ENCODE results near the gene IFNL4.

IFNL4 gene

DNA sequence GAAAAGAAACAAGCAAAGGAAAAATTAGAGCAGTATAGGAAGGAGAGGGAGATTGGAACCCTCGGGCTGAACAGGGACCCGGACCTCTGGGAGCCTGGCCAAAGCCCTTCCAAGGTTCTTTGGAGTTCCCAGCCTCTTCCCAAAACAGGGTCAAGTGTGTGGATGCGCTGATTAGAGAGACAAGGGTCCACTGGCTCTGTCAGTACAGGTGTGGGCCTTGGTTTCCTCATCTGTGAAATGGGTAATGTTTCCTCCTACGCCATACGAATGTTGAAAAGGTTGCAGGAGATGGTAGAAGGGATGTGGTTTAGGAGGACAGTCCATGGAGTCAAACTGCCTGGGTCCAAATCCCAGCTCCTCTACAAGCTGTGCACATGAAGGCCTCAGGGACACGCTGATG lies 42.5 kb downstream of the IFNL4 start:
- no peak for DNase-seq (ENCODE audit: extremely low read depth, low read depth)
- H3K4me3 ChIP-seq (replicated peaks; ENCODE audit: low read depth, low read length) = no peak overlapping the region
- TF ChIP-seq, protein P1, sequence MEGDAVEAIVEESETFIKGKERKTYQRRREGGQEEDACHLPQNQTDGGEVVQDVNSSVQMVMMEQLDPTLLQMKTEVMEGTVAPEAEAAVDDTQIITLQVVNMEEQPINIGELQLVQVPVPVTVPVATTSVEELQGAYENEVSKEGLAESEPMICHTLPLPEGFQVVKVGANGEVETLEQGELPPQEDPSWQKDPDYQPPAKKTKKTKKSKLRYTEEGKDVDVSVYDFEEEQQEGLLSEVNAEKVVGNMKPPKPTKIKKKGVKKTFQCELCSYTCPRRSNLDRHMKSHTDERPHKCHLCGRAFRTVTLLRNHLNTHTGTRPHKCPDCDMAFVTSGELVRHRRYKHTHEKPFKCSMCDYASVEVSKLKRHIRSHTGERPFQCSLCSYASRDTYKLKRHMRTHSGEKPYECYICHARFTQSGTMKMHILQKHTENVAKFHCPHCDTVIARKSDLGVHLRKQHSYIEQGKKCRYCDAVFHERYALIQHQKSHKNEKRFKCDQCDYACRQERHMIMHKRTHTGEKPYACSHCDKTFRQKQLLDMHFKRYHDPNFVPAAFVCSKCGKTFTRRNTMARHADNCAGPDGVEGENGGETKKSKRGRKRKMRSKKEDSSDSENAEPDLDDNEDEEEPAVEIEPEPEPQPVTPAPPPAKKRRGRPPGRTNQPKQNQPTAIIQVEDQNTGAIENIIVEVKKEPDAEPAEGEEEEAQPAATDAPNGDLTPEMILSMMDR (IDR thresholded peaks at IDR 0.05; ENCODE audit: low read depth, low read length, missing control alignments) = no peak

DNA sequence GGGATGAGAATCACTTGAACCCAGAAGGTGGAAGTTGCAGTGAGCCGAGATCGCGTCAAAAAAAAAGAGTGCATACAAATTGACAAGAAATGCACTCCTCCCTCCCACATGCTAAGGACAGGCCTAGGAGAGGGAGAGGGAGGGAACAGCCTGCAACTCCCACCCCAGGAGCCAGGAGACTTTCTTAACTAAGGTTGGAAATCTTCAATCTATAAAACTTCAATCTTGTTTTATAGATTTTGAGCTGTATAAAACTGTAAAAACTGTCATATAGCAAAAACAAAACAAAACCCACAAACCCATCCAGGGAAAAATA lies 43.2 kb downstream of the IFNL4 start:
- TF ChIP-seq, protein P1 (IDR thresholded peaks at IDR 0.05; ENCODE audit: low read depth, low read length, missing control alignments) = no peak
- no peak for DNase-seq (ENCODE audit: extremely low read depth, low read depth)
- H3K4me3 ChIP-seq (replicated peaks; ENCODE audit: low read depth, low read length) = no peak overlapping the region

DNA sequence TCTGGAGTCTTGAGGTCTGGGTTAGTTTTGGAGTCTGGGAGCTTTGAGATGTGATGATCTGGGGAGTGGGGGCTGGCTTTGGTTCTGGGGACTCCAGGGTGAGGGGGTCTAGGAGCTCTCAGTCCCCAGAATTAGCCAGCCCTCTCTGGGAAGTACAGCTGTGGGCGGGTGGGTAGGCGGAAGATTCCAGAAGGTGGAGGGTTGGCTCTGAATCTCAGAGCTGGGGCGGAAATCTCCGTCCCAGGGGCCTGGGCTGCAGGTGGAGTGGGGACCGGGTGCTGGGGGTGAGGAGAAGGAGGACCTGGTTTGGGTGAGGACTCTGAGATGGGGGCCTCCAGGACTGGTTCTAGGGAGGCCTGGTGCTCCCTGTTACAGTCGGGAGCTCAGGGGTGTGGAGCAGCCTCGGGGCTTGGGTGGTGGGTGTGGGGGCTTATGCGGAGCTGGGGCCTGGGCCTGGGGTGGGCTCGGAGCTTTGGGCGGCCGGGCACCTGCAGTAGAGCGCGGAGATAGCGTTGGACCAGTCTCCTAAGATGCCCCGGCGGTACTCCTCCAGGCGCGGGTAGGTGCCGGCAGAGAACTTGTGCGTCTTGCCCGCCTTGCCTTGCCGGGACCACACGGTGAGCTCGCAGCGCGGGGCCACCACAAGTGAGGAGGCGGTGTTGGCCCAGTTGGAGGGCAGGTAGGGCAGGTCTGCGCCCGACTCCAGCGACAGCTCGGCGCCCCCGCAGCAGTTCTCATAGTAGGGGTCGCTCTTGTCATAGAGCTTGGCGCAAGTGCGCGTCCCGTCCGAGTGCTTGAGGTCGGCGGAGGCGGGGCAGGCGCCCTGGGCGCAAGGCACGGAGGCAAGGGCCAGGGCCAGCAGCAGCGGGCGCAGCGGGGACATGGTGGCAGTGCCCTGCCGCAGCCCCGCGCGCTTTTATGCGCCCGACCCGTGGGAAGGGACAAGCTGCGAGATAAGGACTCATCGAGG lies 45.0 kb downstream of the IFNL4 start, which contains the start of gene SYCN:
Gene SYCN (minus strand): TSS at position 892 of the 970 bp plus-strand sequence. CDS start 9 bp downstream, at position 883.
- DNase-seq (ENCODE audit: extremely low read depth, low read depth) = no peak
- H3K4me3 ChIP-seq (replicated peaks; ENCODE audit: low read depth, low read length) = no peak within 1 kb of the TSS
- TF ChIP-seq, protein P1 (IDR thresholded peaks at IDR 0.05; ENCODE audit: low read depth, low read length, missing control alignments) = no peak

DNA sequence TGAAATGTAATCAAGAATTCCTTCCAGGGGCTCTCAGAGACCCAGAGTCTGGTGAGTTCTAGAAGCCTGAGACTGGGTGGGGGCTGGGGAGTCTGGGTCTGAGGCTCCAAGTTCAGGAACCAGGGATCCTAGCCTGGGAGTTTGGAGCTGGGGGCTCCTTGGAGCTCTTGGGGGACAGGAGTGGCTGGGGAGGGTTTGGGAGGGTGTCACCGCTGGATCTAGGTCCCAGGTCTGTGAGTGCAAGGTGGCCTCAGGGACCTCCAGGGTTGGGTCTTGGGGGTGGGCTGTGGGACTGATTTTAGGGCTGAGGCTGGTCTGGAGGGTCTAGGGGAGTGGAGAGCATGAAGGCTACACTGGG lies 45.7 kb downstream of the IFNL4 start:
- no peak overlapping the region for H3K4me3 ChIP-seq (replicated peaks; ENCODE audit: low read depth, low read length)
- DNase-seq (ENCODE audit: extremely low read depth, low read depth) = no peak
- TF ChIP-seq, protein P1 (IDR thresholded peaks at IDR 0.05; ENCODE audit: low read depth, low read length, missing control alignments) = no peak

DNA sequence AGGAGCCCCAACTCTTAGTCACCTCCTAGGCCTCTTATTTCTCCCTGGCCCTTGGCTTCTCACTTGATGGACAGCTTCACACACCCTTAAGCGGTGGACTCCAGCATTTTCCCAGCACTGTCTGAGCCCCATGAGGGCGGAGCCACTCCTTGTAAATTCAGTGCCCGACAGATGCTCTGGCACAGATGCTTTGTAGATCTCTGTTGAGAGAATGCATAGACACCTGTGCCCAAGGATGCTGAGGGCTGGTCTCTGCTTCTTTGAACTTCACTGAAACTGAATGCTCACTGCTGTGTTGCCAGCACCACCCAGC lies 47.9 kb downstream of the IFNL4 start:
- no peak for DNase-seq (ENCODE audit: extremely low read depth, low read depth)
- TF ChIP-seq, protein P1 (IDR thresholded peaks at IDR 0.05; ENCODE audit: low read depth, low read length, missing control alignments) = no peak
- H3K4me3 ChIP-seq (replicated peaks; ENCODE audit: low read depth, low read length) = no peak overlapping the region

DNA sequence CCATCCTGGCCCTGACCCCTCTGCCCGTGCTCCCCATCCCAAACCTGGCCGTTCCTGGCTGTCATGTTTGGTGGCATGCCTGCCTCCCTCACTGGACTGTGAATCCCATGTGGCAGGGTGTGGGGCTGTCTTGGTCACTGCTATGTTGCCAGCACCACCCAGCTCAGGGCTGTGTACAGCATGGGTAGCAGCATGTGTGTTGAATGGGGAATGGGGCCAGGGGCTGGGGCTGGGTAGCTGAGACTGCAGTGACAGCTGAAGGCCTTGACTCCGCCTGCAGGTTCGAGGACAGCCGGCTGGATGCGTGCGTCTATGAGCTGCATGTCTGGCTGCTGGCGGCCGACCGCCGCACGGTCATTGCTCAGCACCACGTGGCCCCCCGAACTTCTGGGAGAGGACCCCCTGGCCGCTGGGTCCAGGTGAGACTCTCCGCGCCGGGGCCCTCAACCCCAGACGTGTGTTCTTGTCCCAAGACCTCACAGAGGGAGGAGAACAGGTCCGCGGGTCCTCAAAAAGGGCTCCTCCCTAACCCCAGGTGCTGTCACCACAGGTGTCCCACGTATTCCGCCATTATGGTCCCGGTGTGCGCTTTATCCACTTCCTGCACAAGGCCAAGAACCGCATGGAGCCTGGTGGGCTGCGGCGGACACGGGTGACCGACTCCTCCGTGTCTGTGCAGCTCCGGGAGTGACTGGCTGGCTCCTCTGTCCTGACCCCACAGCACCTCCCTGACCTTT lies 48.4 kb downstream of the IFNL4 start:
- H3K4me3 ChIP-seq (replicated peaks; ENCODE audit: low read depth, low read length) = no peak overlapping the region
- TF ChIP-seq, protein P1 (IDR thresholded peaks at IDR 0.05; ENCODE audit: low read depth, low read length, missing control alignments) = no peak
- DNase-seq (ENCODE audit: extremely low read depth, low read depth) = no peak

Data from HFF-Myc (cell line).